ENCODE data around the gene CMBL.

The CMBL gene

DNA sequence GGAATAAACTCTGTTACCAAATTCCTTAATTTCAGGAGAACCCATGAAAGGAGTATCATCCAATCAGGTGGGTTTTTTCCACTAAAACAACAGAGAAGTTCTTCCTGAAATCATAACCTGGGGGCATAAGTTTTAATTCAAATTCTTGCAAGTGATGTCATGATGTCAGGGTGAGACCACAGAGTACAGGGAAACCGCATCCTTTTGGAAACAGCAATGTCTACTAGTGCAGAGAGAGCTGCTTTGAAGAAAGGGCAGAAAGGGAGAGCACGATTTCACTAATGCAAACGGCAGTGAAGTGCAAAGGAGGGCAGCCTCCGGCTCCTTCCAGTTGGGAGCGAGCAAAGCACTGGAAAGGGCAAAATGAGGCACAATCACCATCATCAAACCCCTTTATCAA lies 20.6 kb upstream of the CMBL start:
- TF ChIP-seq, protein P1, sequence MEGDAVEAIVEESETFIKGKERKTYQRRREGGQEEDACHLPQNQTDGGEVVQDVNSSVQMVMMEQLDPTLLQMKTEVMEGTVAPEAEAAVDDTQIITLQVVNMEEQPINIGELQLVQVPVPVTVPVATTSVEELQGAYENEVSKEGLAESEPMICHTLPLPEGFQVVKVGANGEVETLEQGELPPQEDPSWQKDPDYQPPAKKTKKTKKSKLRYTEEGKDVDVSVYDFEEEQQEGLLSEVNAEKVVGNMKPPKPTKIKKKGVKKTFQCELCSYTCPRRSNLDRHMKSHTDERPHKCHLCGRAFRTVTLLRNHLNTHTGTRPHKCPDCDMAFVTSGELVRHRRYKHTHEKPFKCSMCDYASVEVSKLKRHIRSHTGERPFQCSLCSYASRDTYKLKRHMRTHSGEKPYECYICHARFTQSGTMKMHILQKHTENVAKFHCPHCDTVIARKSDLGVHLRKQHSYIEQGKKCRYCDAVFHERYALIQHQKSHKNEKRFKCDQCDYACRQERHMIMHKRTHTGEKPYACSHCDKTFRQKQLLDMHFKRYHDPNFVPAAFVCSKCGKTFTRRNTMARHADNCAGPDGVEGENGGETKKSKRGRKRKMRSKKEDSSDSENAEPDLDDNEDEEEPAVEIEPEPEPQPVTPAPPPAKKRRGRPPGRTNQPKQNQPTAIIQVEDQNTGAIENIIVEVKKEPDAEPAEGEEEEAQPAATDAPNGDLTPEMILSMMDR (IDR thresholded peaks at IDR 0.05; ENCODE audit: poor library complexity, severe bottlenecking), result no peak
- Histone ChIP-seq H3K36me3 (ENCODE audit: low read depth) (no peaks in the 10 kb centered on the region), H3K27ac (ENCODE audit: poor library complexity, severe bottlenecking) (no peak overlapping the region), H3K27me3 (ENCODE audit: insufficient read depth, poor library complexity, severe bottlenecking) (no peaks in the 10 kb centered on the region), H3K4me3 (ENCODE audit: severe bottlenecking) (no peak overlapping the region), H3K4me1 (ENCODE audit: insufficient read depth, poor library complexity, severe bottlenecking) (peaks cover 7% of the 10 kb centered on the region), H3K9me3 (ENCODE audit: severe bottlenecking) (no peaks in the 10 kb centered on the region)
- peak; percentile 43; the same call in 2 of the 3 replicates for ATAC-seq (ENCODE audit: low read depth)
- no peak for DNase-seq (ENCODE audit: low spot score)

DNA sequence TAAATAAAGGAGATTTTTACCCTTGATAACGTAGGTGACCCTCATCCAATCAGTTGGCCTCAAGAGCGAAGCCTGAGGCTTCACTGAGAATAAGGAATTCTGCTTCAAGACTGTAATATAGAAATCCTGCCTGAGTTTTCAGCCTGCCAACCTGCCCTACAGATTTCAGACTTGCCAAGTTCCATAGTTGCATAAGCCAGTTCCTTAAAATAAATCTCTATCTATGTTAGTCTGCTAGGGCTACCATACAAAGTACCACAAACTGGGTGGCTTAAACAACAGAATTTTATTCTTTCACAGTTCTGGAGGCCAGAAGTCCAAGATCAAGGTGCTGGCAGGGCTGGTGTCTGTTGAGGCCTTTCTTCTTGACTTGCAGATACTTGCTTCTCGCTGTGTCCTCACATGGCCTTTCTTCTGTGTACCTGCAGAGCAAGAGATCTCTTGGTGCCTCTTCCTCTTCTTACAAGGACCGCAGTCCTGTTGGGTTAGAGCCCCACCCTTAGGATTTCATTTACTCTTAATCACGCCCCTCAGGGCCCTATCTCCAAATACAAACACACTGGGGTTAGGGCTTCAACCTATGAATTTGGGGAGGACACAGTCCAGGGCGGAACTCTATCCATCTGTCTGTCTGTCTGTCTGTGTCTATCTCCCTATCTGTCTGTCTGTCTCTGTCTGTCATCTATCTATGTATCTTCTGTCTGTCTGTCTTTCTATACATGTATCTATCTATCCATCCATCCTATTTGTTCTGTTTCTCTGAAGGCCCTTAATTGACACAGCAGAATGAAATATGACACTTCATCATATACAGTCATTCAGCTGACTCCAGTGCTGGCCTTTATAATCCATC lies 17.0 kb upstream of the CMBL start:
- peak; percentile 30; the same call in 2 of the 3 replicates for ATAC-seq (ENCODE audit: low read depth)

DNA sequence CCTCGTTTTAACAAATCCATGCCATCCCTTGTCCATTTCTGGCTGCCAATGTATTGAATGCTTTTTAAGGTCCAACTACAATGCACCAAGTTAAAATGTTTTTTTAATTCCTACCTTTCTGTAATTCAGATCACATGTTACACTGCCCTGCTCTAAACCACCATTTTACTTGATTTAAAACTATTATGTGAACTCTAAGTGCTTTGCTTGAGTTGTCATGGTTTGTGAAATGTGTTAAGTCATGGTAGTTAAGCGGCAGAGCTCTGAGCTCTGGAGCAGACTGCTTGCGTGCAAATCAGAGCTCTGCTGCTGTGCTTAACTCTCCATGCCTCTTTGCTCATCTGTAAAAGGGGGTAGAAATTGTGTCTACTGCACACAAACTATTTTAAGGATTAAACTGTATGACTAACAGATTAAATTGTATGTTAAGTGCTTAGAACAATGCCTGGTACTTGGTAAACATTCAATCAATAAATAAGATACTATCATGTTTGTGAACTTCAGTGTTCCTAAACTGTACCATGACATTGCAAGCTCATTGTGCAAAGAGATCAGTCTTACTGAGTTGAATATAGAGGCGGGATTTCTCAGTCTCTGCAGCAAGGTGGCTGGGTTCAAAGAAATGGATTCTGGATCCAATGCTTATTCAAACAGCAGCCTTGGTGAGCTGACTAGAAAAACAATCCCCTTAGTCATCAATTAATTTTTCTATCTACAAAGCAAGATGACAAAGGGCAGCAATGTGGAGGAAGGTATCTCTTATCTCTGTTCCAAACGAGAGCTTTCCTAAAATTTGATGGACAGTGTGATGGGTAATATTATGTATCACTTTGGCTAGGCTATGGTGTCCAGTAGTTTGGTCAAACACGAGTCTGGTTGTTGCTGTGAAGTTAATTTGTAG lies 16.1 kb upstream of the CMBL start:
- ATAC-seq (ENCODE audit: low read depth) (no peak), DNase-seq (ENCODE audit: low spot score) (no peak)
- no peaks in the 10 kb centered on the region for H3K9me3 ChIP-seq (ENCODE audit: severe bottlenecking)
- peaks cover 7% of the 10 kb centered on the region for H3K4me1 ChIP-seq (ENCODE audit: insufficient read depth, poor library complexity, severe bottlenecking)
- TF ChIP-seq, protein P1 (IDR thresholded peaks at IDR 0.05; ENCODE audit: poor library complexity, severe bottlenecking), result no peak
- no peaks in the 10 kb centered on the region for H3K36me3 ChIP-seq (ENCODE audit: low read depth)
- H3K4me3 ChIP-seq (ENCODE audit: severe bottlenecking), result no peak overlapping the region
- no peaks in the 10 kb centered on the region for H3K27me3 ChIP-seq (ENCODE audit: insufficient read depth, poor library complexity, severe bottlenecking)
- H3K27ac ChIP-seq (ENCODE audit: poor library complexity, severe bottlenecking), result no peak overlapping the region

More for the DNA sequence above, 17.0 kb upstream of the CMBL start:
- TF ChIP-seq, protein P1 (IDR thresholded peaks at IDR 0.05; ENCODE audit: poor library complexity, severe bottlenecking), result no peak
- Histone ChIP-seq H3K9me3 (ENCODE audit: severe bottlenecking) (no peaks in the 10 kb centered on the region), H3K27me3 (ENCODE audit: insufficient read depth, poor library complexity, severe bottlenecking) (no peaks in the 10 kb centered on the region), H3K36me3 (ENCODE audit: low read depth) (no peaks in the 10 kb centered on the region), H3K4me3 (ENCODE audit: severe bottlenecking) (no peak overlapping the region), H3K27ac (ENCODE audit: poor library complexity, severe bottlenecking) (no peak overlapping the region), H3K4me1 (ENCODE audit: insufficient read depth, poor library complexity, severe bottlenecking) (peaks cover 7% of the 10 kb centered on the region)
- DNase-seq (ENCODE audit: low spot score), result no peak

DNA sequence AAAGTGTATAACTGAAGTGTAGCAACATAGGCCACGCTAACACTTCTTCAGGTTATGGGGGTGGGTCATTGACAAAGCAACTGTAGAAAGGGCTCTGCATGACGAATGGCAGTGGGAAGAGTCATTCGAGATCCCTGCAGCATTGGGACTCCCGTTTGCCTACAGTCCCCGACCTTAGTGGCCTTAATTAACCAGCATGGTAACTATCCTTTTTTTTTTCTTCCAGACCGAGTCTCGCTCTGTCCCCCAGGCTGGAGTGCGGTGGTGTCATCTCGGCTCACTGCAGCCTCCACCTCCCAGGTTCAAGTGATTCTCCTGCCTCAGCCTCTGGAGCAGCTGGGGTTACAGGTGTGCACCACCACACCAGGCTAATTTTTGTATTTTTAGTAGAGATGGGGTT lies 14.2 kb upstream of the CMBL start:
- ATAC-seq (ENCODE audit: low read depth), result no peak
- Histone ChIP-seq H3K4me3 (ENCODE audit: severe bottlenecking) (no peak overlapping the region), H3K9me3 (ENCODE audit: severe bottlenecking) (no peaks in the 10 kb centered on the region), H3K27me3 (ENCODE audit: insufficient read depth, poor library complexity, severe bottlenecking) (no peaks in the 10 kb centered on the region), H3K36me3 (ENCODE audit: low read depth) (no peaks in the 10 kb centered on the region), H3K27ac (ENCODE audit: poor library complexity, severe bottlenecking) (no peak overlapping the region), H3K4me1 (ENCODE audit: insufficient read depth, poor library complexity, severe bottlenecking) (no peaks in the 10 kb centered on the region)
- TF ChIP-seq, protein P1 (IDR thresholded peaks at IDR 0.05; ENCODE audit: poor library complexity, severe bottlenecking), result no peak
- no peak for DNase-seq (ENCODE audit: low spot score)
